Fibroblast of lung (primary cell): ENCODE data around the gene PSRC1. TPM values are rescaled to one million over a fixed set of nuclear protein-coding genes. Genes with fewer than 3 reads are reported as not detected.

Experiments
- DNase-seq, 2 donors: peaks; one replicate each; pipeline versions ENCODE4 v3.0.0 to v3.0.0-alpha.2; 2010; ENCODE audit warnings: low read depth in 2 of 2
- H2AFZ ChIP-seq: 2 replicates; pipeline ENCODE4 v1.5.1; 2012; ENCODE audit warnings: low read length, control low read depth, inconsistent platforms
- H3K27ac ChIP-seq: 2 replicates; pipeline ENCODE4 v1.5.1; 2011; ENCODE audit warnings: low read length, control low read depth; ENCODE audit not compliant: insufficient read depth
- H3K27me3 ChIP-seq: 2 replicates; pipeline ENCODE4 v1.5.1; 2011; ENCODE audit warnings: mild to moderate bottlenecking, low read length; ENCODE audit not compliant: control insufficient read depth, insufficient read depth
- H3K36me3 ChIP-seq: 2 replicates; pipeline ENCODE4 v1.5.1; 2011; ENCODE audit warnings: low read length; ENCODE audit not compliant: control insufficient read depth, insufficient read depth
- H3K4me1 ChIP-seq: 2 replicates; pipeline ENCODE4 v1.5.1; 2011; ENCODE audit warnings: low read length; ENCODE audit not compliant: control insufficient read depth, insufficient read depth; ENCODE audit errors: extremely low read depth
- H3K4me2 ChIP-seq: 2 replicates; pipeline ENCODE4 v1.5.1; 2011; ENCODE audit warnings: low read length, control low read depth; ENCODE audit not compliant: insufficient read depth; ENCODE audit errors: extremely low read depth
- H3K4me3 ChIP-seq, 4 experiments: fragments of 200-600 bp in 1 of 4; sonication (generic) in 1 of 4; replicated peaks in 1 of 4; 2 replicates each; pipeline ENCODE4 v1.5.1; 2011 to 2016; ENCODE audit warnings: low read length in 4 of 4, low read depth in 3 of 4, mild to moderate bottlenecking in 3 of 4, control low read depth in 2 of 4, inconsistent platforms in 1 of 4, mixed read lengths in 1 of 4; ENCODE audit not compliant: insufficient read depth in 1 of 4; ENCODE audit errors: control extremely low read depth in 1 of 4
- H3K79me2 ChIP-seq: 2 replicates; pipeline ENCODE4 v1.5.1; 2012; ENCODE audit warnings: mild to moderate bottlenecking, low read length, inconsistent platforms; ENCODE audit not compliant: control insufficient read depth, insufficient read depth
- H3K9ac ChIP-seq: 2 replicates; pipeline ENCODE4 v1.5.1; 2011; ENCODE audit warnings: mild to moderate bottlenecking, low read length, control low read depth; ENCODE audit not compliant: insufficient read depth
- H3K9me3 ChIP-seq: 2 replicates; pipeline ENCODE4 v1.5.1; 2012; ENCODE audit warnings: low read depth, low read length; ENCODE audit not compliant: control insufficient read depth, insufficient read depth
- H4K20me1 ChIP-seq: 2 replicates; pipeline ENCODE4 v1.5.1; 2011; ENCODE audit warnings: low read length; ENCODE audit not compliant: control insufficient read depth, insufficient read depth; ENCODE audit errors: extremely low read depth
- CTCF ChIP-seq, 2 donors: IDR thresholded peaks in 1 of 2; conservative IDR thresholded peaks in 1 of 2; 1 replicate in 1 of 2; 2 replicates in 1 of 2; pipeline ENCODE4 v1.5.1; 2011 to 2012; ENCODE audit warnings: low read length in 2 of 2, control low read depth in 1 of 2, inconsistent platforms in 1 of 2, low read depth in 1 of 2, mild to moderate bottlenecking in 1 of 2
- EZH2 ChIP-seq: IDR thresholded peaks from 2 replicates; pipeline ENCODE4 v1.5.1; 2012; ENCODE audit warnings: low read length, control low read depth, mild to moderate bottlenecking; ENCODE audit errors: missing control alignments
- polyA plus RNA-seq, 2 donors: library from polyadenylated mRNA; depleted of rRNA in 1 of 2; stranded (reverse) in 1 of 2; unstranded in 1 of 2; fragments of >200 nt; gene quantifications; 2 replicates each; pipeline ENCODE4 v1.2.1, GENCODE V29; 2011 to 2012; ENCODE audit warnings: missing spikeins in 1 of 2
- total RNA-seq: library from RNA; depleted of rRNA; stranded (reverse); fragments of >200 nt; gene quantifications from 2 replicates; pipeline ENCODE4 v1.2.1, GENCODE V29; 2014

Gene PSRC1
- total and polyA plus RNA-seq, 2 donors (not counting 1 experiment from before 2014, with no cell fraction given) = 8.3 to 9.9 TPM

- peaks cover 1% of the 10 kb centered on the region for H3K79me2 ChIP-seq
- DNase-seq = peak in 1 of 2 donors; percentile 85
- no peak overlapping the region for H3K9ac ChIP-seq
- H3K36me3 ChIP-seq = no peaks in the 10 kb centered on the region
- no peaks in the 10 kb centered on the region for H3K27me3 ChIP-seq
- H3K4me3 ChIP-seq = no peak overlapping the region
- peaks cover 8% of the 10 kb centered on the region for H3K4me1 ChIP-seq
- H4K20me1 ChIP-seq = no peaks in the 10 kb centered on the region
- H3K4me2 ChIP-seq = no peak overlapping the region
- H3K27ac ChIP-seq = no peak overlapping the region
- no peak overlapping the region for H2AFZ ChIP-seq
- TF ChIP-seq EZH2 (no peak), CTCF (conservative IDR thresholded peaks at IDR 0.05 in 1 of 2, IDR thresholded peaks at IDR 0.05 in 1 of 2; ENCODE audit: low read depth in 1 of 2, low read length in 2 of 2) (no peak)
- no peaks in the 10 kb centered on the region for H3K9me3 ChIP-seq
Observed at GRCh38 chr1:109275706-109276345, 7.1 kb downstream of the PSRC1 start.

DNA sequence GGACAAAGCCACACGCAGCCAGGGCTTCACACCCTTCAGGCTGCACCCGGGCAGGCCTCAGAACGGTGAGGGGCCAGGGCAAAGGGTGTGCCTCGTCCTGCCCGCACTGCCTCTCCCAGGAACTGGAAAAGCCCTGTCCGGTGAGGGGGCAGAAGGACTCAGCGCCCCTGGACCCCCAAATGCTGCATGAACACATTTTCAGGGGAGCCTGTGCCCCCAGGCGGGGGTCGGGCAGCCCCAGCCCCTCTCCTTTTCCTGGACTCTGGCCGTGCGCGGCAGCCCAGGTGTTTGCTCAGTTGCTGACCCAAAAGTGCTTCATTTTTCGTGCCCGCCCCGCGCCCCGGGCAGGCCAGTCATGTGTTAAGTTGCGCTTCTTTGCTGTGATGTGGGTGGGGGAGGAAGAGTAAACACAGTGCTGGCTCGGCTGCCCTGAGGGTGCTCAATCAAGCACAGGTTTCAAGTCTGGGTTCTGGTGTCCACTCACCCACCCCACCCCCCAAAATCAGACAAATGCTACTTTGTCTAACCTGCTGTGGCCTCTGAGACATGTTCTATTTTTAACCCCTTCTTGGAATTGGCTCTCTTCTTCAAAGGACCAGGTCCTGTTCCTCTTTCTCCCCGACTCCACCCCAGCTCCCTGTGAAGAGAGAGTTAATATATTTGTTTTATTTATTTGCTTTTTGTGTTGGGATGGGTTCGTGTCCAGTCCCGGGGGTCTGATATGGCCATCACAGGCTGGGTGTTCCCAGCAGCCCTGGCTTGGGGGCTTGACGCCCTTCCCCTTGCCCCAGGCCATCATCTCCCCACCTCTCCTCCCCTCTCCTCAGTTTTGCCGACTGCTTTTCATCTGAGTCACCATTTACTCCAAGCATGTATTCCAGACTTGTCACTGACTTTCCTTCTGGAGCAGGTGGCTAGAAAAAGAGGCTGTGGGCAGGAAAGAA lies 8.1 kb downstream of the PSRC1 start:
- H3K9me3 ChIP-seq = no peaks in the 10 kb centered on the region
- DNase-seq = peak; percentile 69 to 79
- H3K9ac ChIP-seq = no peak overlapping the region
- H3K79me2 ChIP-seq = peaks cover 1% of the 10 kb centered on the region
- TF ChIP-seq CTCF (conservative IDR thresholded peaks at IDR 0.05 in 1 of 2, IDR thresholded peaks at IDR 0.05 in 1 of 2; ENCODE audit: low read depth in 1 of 2, low read length in 2 of 2) = no peak
- no peak for TF ChIP-seq EZH2
- no peaks in the 10 kb centered on the region for H4K20me1 ChIP-seq
- H3K4me2 ChIP-seq = no peak overlapping the region
- no peaks in the 10 kb centered on the region for H3K36me3 ChIP-seq
- no peak overlapping the region for H3K4me3 ChIP-seq
- H2AFZ ChIP-seq = no peak overlapping the region
- H3K27ac ChIP-seq = no peak overlapping the region
- H3K4me1 ChIP-seq = peaks cover 8% of the 10 kb centered on the region
- H3K27me3 ChIP-seq = no peaks in the 10 kb centered on the region

GRCh38 chr1:109273570-109274288 lies 9.2 kb downstream of the PSRC1 start:
- Histone ChIP-seq H3K36me3 (no peaks in the 10 kb centered on the region), H3K27me3 (no peaks in the 10 kb centered on the region), H3K79me2 (no peaks in the 10 kb centered on the region), H3K27ac (no peak overlapping the region), H3K9ac (no peak overlapping the region), H3K9me3 (no peaks in the 10 kb centered on the region), H4K20me1 (no peaks in the 10 kb centered on the region), H2AFZ (no peak overlapping the region), H3K4me2 (no peak overlapping the region), H3K4me3 (no peak overlapping the region), H3K4me1 (peaks cover 8% of the 10 kb centered on the region)
- TF ChIP-seq EZH2 (no peak), CTCF (conservative IDR thresholded peaks at IDR 0.05 in 1 of 2, IDR thresholded peaks at IDR 0.05 in 1 of 2; ENCODE audit: low read depth in 1 of 2, low read length in 2 of 2) (no peak)
- DNase-seq = no peak
